Measurements from ENCODE around the gene GRAP2. TPM values are rescaled to one million over a fixed set of nuclear protein-coding genes. Genes with fewer than 3 reads are reported as not detected.

GRAP2 gene
- total RNA-seq, 1 experiment from 2014 or later = 0.54 TPM

DNA sequence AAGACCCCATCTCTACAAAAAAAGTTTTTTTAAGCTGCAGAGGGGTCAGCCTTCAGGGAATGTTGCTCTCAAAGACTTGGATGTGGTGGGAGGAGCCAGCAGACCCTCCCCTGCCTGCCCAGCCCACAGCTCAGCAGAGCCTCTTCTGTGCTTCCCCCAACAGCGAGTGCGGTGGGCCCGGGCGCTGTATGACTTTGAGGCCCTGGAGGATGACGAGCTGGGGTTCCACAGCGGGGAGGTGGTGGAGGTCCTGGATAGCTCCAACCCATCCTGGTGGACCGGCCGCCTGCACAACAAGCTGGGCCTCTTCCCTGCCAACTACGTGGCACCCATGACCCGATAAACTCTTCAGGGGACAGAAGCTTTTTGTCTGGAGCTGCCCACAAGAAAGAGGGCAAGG lies 69.9 kb downstream of the GRAP2 start:
- Histone ChIP-seq H3K4me1 (ENCODE audit: control insufficient read depth, insufficient read depth, low read length) (no peaks in the 10 kb centered on the region), H3K27ac (ENCODE audit: low read length) (no peak overlapping the region), H3K4me3 (ENCODE audit: low read depth in 2 of 2, low read length in 2 of 2) (no peak overlapping the region), H3K36me3 (ENCODE audit: control insufficient read depth, insufficient read depth, low read length) (no peaks in the 10 kb centered on the region), H3K9me3 (ENCODE audit: control insufficient read depth, insufficient read depth, low read depth, low read length) (no peaks in the 10 kb centered on the region), H3K27me3 (ENCODE audit: control insufficient read depth, insufficient read depth, low read length) (peaks cover 2% of the 10 kb centered on the region)
- intact Hi-C loops (cut with micrococcal nuclease; ENCODE audit: unreplicated experiment) = no loop called here
- in situ Hi-C loops (cut with HindIII; ENCODE audit: low pct_unique_long_range_greater_than_20kb, low sequenced_read_pairs) = no loop called here
- no TSS peak for BruUV-seq (replicated peaks)
- ChIA-PET CTCF (no interaction called here), POLR2A (no interaction called here)
- ATAC-seq (no peak), DNase-seq (ENCODE audit: low read depth, low spot score) (no peak)
- TF ChIP-seq TCF7L2 (IDR thresholded peaks at IDR 0.05; ENCODE audit: low read depth, low read length) (no peak), SIN3A (IDR thresholded peaks at IDR 0.05; ENCODE audit: borderline replicate concordance, insufficient read depth, low read depth, low read length) (no peak), POLR2AphosphoS5 (IDR thresholded peaks at IDR 0.05; ENCODE audit: low read depth, low read length) (no peak)
- TF ChIP-seq, protein P1, sequence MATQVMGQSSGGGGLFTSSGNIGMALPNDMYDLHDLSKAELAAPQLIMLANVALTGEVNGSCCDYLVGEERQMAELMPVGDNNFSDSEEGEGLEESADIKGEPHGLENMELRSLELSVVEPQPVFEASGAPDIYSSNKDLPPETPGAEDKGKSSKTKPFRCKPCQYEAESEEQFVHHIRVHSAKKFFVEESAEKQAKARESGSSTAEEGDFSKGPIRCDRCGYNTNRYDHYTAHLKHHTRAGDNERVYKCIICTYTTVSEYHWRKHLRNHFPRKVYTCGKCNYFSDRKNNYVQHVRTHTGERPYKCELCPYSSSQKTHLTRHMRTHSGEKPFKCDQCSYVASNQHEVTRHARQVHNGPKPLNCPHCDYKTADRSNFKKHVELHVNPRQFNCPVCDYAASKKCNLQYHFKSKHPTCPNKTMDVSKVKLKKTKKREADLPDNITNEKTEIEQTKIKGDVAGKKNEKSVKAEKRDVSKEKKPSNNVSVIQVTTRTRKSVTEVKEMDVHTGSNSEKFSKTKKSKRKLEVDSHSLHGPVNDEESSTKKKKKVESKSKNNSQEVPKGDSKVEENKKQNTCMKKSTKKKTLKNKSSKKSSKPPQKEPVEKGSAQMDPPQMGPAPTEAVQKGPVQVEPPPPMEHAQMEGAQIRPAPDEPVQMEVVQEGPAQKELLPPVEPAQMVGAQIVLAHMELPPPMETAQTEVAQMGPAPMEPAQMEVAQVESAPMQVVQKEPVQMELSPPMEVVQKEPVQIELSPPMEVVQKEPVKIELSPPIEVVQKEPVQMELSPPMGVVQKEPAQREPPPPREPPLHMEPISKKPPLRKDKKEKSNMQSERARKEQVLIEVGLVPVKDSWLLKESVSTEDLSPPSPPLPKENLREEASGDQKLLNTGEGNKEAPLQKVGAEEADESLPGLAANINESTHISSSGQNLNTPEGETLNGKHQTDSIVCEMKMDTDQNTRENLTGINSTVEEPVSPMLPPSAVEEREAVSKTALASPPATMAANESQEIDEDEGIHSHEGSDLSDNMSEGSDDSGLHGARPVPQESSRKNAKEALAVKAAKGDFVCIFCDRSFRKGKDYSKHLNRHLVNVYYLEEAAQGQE (IDR thresholded peaks at IDR 0.05; ENCODE audit: insufficient read depth in 1 of 2, low read depth in 2 of 2, low read length in 1 of 2) = no peak
- TF ChIP-seq, protein P2, sequence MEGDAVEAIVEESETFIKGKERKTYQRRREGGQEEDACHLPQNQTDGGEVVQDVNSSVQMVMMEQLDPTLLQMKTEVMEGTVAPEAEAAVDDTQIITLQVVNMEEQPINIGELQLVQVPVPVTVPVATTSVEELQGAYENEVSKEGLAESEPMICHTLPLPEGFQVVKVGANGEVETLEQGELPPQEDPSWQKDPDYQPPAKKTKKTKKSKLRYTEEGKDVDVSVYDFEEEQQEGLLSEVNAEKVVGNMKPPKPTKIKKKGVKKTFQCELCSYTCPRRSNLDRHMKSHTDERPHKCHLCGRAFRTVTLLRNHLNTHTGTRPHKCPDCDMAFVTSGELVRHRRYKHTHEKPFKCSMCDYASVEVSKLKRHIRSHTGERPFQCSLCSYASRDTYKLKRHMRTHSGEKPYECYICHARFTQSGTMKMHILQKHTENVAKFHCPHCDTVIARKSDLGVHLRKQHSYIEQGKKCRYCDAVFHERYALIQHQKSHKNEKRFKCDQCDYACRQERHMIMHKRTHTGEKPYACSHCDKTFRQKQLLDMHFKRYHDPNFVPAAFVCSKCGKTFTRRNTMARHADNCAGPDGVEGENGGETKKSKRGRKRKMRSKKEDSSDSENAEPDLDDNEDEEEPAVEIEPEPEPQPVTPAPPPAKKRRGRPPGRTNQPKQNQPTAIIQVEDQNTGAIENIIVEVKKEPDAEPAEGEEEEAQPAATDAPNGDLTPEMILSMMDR (IDR thresholded peaks at IDR 0.05) = no peak

DNA sequence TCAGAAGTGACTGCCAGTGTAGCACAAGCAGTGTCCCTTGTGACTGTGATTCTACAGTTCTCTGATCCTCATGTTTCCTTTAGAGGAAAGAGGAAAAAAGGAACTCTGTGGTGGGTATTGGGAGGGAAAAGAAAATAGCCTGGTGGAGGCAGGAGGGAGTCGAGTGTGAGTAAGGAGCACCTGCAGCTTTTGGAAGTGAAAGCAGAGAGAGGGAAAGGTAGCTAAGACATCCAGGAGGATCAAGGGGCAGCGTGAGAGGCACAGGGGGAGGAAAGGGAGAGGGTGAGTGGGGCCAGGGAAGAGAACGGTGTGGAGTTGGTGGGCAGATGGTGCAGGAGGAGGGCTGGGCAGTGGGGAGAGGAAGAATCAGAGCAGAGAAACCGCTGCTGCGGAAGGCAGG lies 71.8 kb downstream of the GRAP2 start:
- no peak overlapping the region for H3K4me3 ChIP-seq (ENCODE audit: low read depth in 2 of 2, low read length in 2 of 2)
- DNase-seq (ENCODE audit: low read depth, low spot score) (no peak), ATAC-seq (no peak)
- CTCF ChIA-PET = no interaction called here
- H3K27me3 ChIP-seq (ENCODE audit: control insufficient read depth, insufficient read depth, low read length) = peaks cover 2% of the 10 kb centered on the region
- H3K9me3 ChIP-seq (ENCODE audit: control insufficient read depth, insufficient read depth, low read depth, low read length) = no peaks in the 10 kb centered on the region
- POLR2A ChIA-PET = no interaction called here
- H3K36me3 ChIP-seq (ENCODE audit: control insufficient read depth, insufficient read depth, low read length) = no peaks in the 10 kb centered on the region
- intact Hi-C loops (cut with micrococcal nuclease; ENCODE audit: unreplicated experiment) = no loop called here
- BruUV-seq (replicated peaks) = no TSS peak
- in situ Hi-C loops (cut with HindIII; ENCODE audit: low pct_unique_long_range_greater_than_20kb, low sequenced_read_pairs) = no loop called here
- no peak overlapping the region for H3K27ac ChIP-seq (ENCODE audit: low read length)
- TF ChIP-seq, protein P1 (IDR thresholded peaks at IDR 0.05; ENCODE audit: insufficient read depth in 1 of 2, low read depth in 2 of 2, low read length in 1 of 2) = no peak
- TF ChIP-seq TCF7L2 (IDR thresholded peaks at IDR 0.05; ENCODE audit: low read depth, low read length) (no peak), SIN3A (IDR thresholded peaks at IDR 0.05; ENCODE audit: borderline replicate concordance, insufficient read depth, low read depth, low read length) (no peak), POLR2AphosphoS5 (IDR thresholded peaks at IDR 0.05; ENCODE audit: low read depth, low read length) (no peak)
- TF ChIP-seq, protein P2 (IDR thresholded peaks at IDR 0.05) = no peak
- H3K4me1 ChIP-seq (ENCODE audit: control insufficient read depth, insufficient read depth, low read length) = no peaks in the 10 kb centered on the region

Measured in Panc1 (cell line).